ENCODE results near the gene USP17L17. TPM values are rescaled to one million over a fixed set of nuclear protein-coding genes. Genes with fewer than 3 reads are reported as not detected.
"Not testable (repeated sequence)": the region's sequence is repeated elsewhere in the genome, so short reads cannot be mapped to it uniquely, and the experiment has no call there.

The USP17L17 gene
- total RNA-seq (ENCODE audit: unreplicated experiment), result not detected
- long read RNA-seq, result 0 reads

GRCh38 chr4:9243579-9243978 is at the start of gene USP17L17:
Gene USP17L17 (plus strand): TSS chr4:9243879. CDS start chr4:9243879, 0 bp downstream.
- not testable (repeated sequence) for H3K4me1 Mint-ChIP-seq (ENCODE audit: unreplicated experiment); H3K36me3 Mint-ChIP-seq (ENCODE audit: low read depth, unreplicated experiment); H3K9me3 Mint-ChIP-seq (ENCODE audit: unreplicated experiment); H3K27ac Mint-ChIP-seq (ENCODE audit: unreplicated experiment); DNase-seq (ENCODE audit: low spot score); H3K4me3 Mint-ChIP-seq (ENCODE audit: unreplicated experiment); H3K27me3 Mint-ChIP-seq (ENCODE audit: unreplicated experiment)

- not testable (repeated sequence) for H3K4me1 Mint-ChIP-seq (ENCODE audit: unreplicated experiment); H3K4me3 Mint-ChIP-seq (ENCODE audit: unreplicated experiment); H3K9me3 Mint-ChIP-seq (ENCODE audit: unreplicated experiment); H3K27me3 Mint-ChIP-seq (ENCODE audit: unreplicated experiment); H3K27ac Mint-ChIP-seq (ENCODE audit: unreplicated experiment); H3K36me3 Mint-ChIP-seq (ENCODE audit: low read depth, unreplicated experiment); DNase-seq (ENCODE audit: low spot score)
Observed at GRCh38 chr4:9210357-9210756, 33.3 kb upstream of the USP17L17 start, which contains the start of gene USP17L10. Gene USP17L10 (plus strand): TSS chr4:9210657. CDS start chr4:9210657, 0 bp downstream.

GRCh38 chr4:9214701-9215100 is 29.0 kb upstream of the USP17L17 start:
- DNase-seq (ENCODE audit: low spot score); H3K36me3 Mint-ChIP-seq (ENCODE audit: low read depth, unreplicated experiment); H3K9me3 Mint-ChIP-seq (ENCODE audit: unreplicated experiment); H3K4me3 Mint-ChIP-seq (ENCODE audit: unreplicated experiment); H3K4me1 Mint-ChIP-seq (ENCODE audit: unreplicated experiment); H3K27ac Mint-ChIP-seq (ENCODE audit: unreplicated experiment); H3K27me3 Mint-ChIP-seq (ENCODE audit: unreplicated experiment): not testable (repeated sequence)

- not testable (repeated sequence) for H3K27me3 Mint-ChIP-seq (ENCODE audit: unreplicated experiment); H3K27ac Mint-ChIP-seq (ENCODE audit: unreplicated experiment); H3K36me3 Mint-ChIP-seq (ENCODE audit: low read depth, unreplicated experiment); H3K4me3 Mint-ChIP-seq (ENCODE audit: unreplicated experiment); H3K4me1 Mint-ChIP-seq (ENCODE audit: unreplicated experiment); H3K9me3 Mint-ChIP-seq (ENCODE audit: unreplicated experiment); DNase-seq (ENCODE audit: low spot score)
Observed at GRCh38 chr4:9215105-9215504, 28.6 kb upstream of the USP17L17 start, which contains the start of gene USP17L11. Gene USP17L11 (plus strand): TSS chr4:9215405. CDS start chr4:9215405, 0 bp downstream.

GRCh38 chr4:9219852-9220251 is 23.8 kb upstream of the USP17L17 start, which contains the start of gene USP17L12:
Gene USP17L12 (plus strand): TSS chr4:9220152. CDS start chr4:9220152, 0 bp downstream.
- H3K4me3 Mint-ChIP-seq (ENCODE audit: unreplicated experiment); H3K27ac Mint-ChIP-seq (ENCODE audit: unreplicated experiment); H3K36me3 Mint-ChIP-seq (ENCODE audit: low read depth, unreplicated experiment); DNase-seq (ENCODE audit: low spot score); H3K27me3 Mint-ChIP-seq (ENCODE audit: unreplicated experiment); H3K4me1 Mint-ChIP-seq (ENCODE audit: unreplicated experiment); H3K9me3 Mint-ChIP-seq (ENCODE audit: unreplicated experiment): not testable (repeated sequence)

GRCh38 chr4:9224596-9224995 is 19.1 kb upstream of the USP17L17 start, which contains the start of gene USP17L13:
Gene USP17L13 (plus strand): TSS chr4:9224896. CDS start chr4:9224896, 0 bp downstream.
- not testable (repeated sequence) for H3K36me3 Mint-ChIP-seq (ENCODE audit: low read depth, unreplicated experiment); H3K9me3 Mint-ChIP-seq (ENCODE audit: unreplicated experiment); H3K27ac Mint-ChIP-seq (ENCODE audit: unreplicated experiment); DNase-seq (ENCODE audit: low spot score); H3K4me1 Mint-ChIP-seq (ENCODE audit: unreplicated experiment); H3K4me3 Mint-ChIP-seq (ENCODE audit: unreplicated experiment); H3K27me3 Mint-ChIP-seq (ENCODE audit: unreplicated experiment)

GRCh38 chr4:9230249-9230648 is 13.4 kb upstream of the USP17L17 start:
- not testable (repeated sequence) for H3K9me3 Mint-ChIP-seq (ENCODE audit: unreplicated experiment); DNase-seq (ENCODE audit: low spot score); H3K27ac Mint-ChIP-seq (ENCODE audit: unreplicated experiment); H3K27me3 Mint-ChIP-seq (ENCODE audit: unreplicated experiment); H3K36me3 Mint-ChIP-seq (ENCODE audit: low read depth, unreplicated experiment); H3K4me1 Mint-ChIP-seq (ENCODE audit: unreplicated experiment); H3K4me3 Mint-ChIP-seq (ENCODE audit: unreplicated experiment)

GRCh38 chr4:9234085-9234484 is 9.6 kb upstream of the USP17L17 start, which contains the start of gene USP17L15:
Gene USP17L15 (plus strand): TSS chr4:9234385. CDS start chr4:9234385, 0 bp downstream.
- not testable (repeated sequence) for H3K4me3 Mint-ChIP-seq (ENCODE audit: unreplicated experiment); DNase-seq (ENCODE audit: low spot score); H3K4me1 Mint-ChIP-seq (ENCODE audit: unreplicated experiment); H3K27me3 Mint-ChIP-seq (ENCODE audit: unreplicated experiment); H3K9me3 Mint-ChIP-seq (ENCODE audit: unreplicated experiment); H3K27ac Mint-ChIP-seq (ENCODE audit: unreplicated experiment); H3K36me3 Mint-ChIP-seq (ENCODE audit: low read depth, unreplicated experiment)

GRCh38 chr4:9238461-9238860 is 5.2 kb upstream of the USP17L17 start:
- not testable (repeated sequence) for H3K4me1 Mint-ChIP-seq (ENCODE audit: unreplicated experiment); H3K4me3 Mint-ChIP-seq (ENCODE audit: unreplicated experiment); DNase-seq (ENCODE audit: low spot score); H3K27ac Mint-ChIP-seq (ENCODE audit: unreplicated experiment); H3K36me3 Mint-ChIP-seq (ENCODE audit: low read depth, unreplicated experiment); H3K9me3 Mint-ChIP-seq (ENCODE audit: unreplicated experiment); H3K27me3 Mint-ChIP-seq (ENCODE audit: unreplicated experiment)

GRCh38 chr4:9247953-9248680 is 4.4 kb downstream of the USP17L17 start, which contains the start of gene USP17L18:
Gene USP17L18 (plus strand): TSS chr4:9248630. CDS start chr4:9248630, 0 bp downstream.
- H3K27me3 Mint-ChIP-seq (ENCODE audit: unreplicated experiment); H3K4me1 Mint-ChIP-seq (ENCODE audit: unreplicated experiment); H3K36me3 Mint-ChIP-seq (ENCODE audit: low read depth, unreplicated experiment); H3K9me3 Mint-ChIP-seq (ENCODE audit: unreplicated experiment); H3K4me3 Mint-ChIP-seq (ENCODE audit: unreplicated experiment); H3K27ac Mint-ChIP-seq (ENCODE audit: unreplicated experiment): not testable (repeated sequence)
- peak; percentile 2 for DNase-seq (ENCODE audit: low spot score)

GRCh38 chr4:9253078-9253477 is 9.4 kb downstream of the USP17L17 start, which contains the start of gene USP17L19:
Gene USP17L19 (plus strand): TSS chr4:9253378. CDS start chr4:9253378, 0 bp downstream.
- not testable (repeated sequence) for H3K27me3 Mint-ChIP-seq (ENCODE audit: unreplicated experiment); H3K36me3 Mint-ChIP-seq (ENCODE audit: low read depth, unreplicated experiment); H3K9me3 Mint-ChIP-seq (ENCODE audit: unreplicated experiment); H3K4me1 Mint-ChIP-seq (ENCODE audit: unreplicated experiment); DNase-seq (ENCODE audit: low spot score); H3K27ac Mint-ChIP-seq (ENCODE audit: unreplicated experiment); H3K4me3 Mint-ChIP-seq (ENCODE audit: unreplicated experiment)

GRCh38 chr4:9257824-9258223 is 14.1 kb downstream of the USP17L17 start, which contains the start of gene USP17L20:
Gene USP17L20 (plus strand): TSS chr4:9258124. CDS start chr4:9258124, 0 bp downstream.
- not testable (repeated sequence) for H3K4me3 Mint-ChIP-seq (ENCODE audit: unreplicated experiment); H3K4me1 Mint-ChIP-seq (ENCODE audit: unreplicated experiment); H3K27me3 Mint-ChIP-seq (ENCODE audit: unreplicated experiment)

More at GRCh38 chr4:9257824-9258223, 14.1 kb downstream of the USP17L17 start, which contains the start of gene USP17L20:
- DNase-seq (ENCODE audit: low spot score); H3K9me3 Mint-ChIP-seq (ENCODE audit: unreplicated experiment); H3K36me3 Mint-ChIP-seq (ENCODE audit: low read depth, unreplicated experiment); H3K27ac Mint-ChIP-seq (ENCODE audit: unreplicated experiment): not testable (repeated sequence)
